Stomach smooth muscle (tissue), 2 donors: Measurements from ENCODE around the gene CPM.
"Not testable (repeated sequence)": the region's sequence is repeated elsewhere in the genome, so short reads cannot be mapped to it uniquely, and the experiment has no call there.

Experiments used
- H3K27ac ChIP-seq: one replicate; pipeline ENCODE4 v1.7.0; 2013; ENCODE audit warnings: mild to moderate bottlenecking, low read length, inconsistent platforms
- H3K27me3 ChIP-seq, 2 donors: one replicate each; pipeline ENCODE4 v1.7.0; 2013; ENCODE audit warnings: low read length in 2 of 2; ENCODE audit not compliant: insufficient read depth in 2 of 2, control insufficient read depth in 1 of 2
- H3K36me3 ChIP-seq, 2 donors: one replicate each; pipeline ENCODE4 v1.7.0; 2013; ENCODE audit warnings: low read length in 2 of 2; ENCODE audit not compliant: control insufficient read depth in 2 of 2, insufficient read depth in 2 of 2
- H3K4me1 ChIP-seq: one replicate; pipeline ENCODE4 v1.7.0; 2013; ENCODE audit warnings: low read length; ENCODE audit not compliant: control insufficient read depth, insufficient read depth
- H3K4me3 ChIP-seq, 2 donors: one replicate each; pipeline ENCODE4 v1.7.0; 2013; ENCODE audit warnings: low read length in 2 of 2
- H3K9ac ChIP-seq, 2 donors: one replicate each; pipeline ENCODE4 v1.7.0; 2013; ENCODE audit warnings: low read length in 2 of 2, mild to moderate bottlenecking in 1 of 2
- H3K9me3 ChIP-seq, 2 donors: one replicate each; pipeline ENCODE4 v1.7.0; 2013; ENCODE audit warnings: low read length in 2 of 2; ENCODE audit not compliant: control insufficient read depth in 2 of 2
- donor health status: healthy.
- donor health status: Pancreatic carcinoma.

The CPM gene

GRCh38 chr12:68865399-68866164 is 67.4 kb downstream of the CPM start:
- Histone ChIP-seq H3K27me3 (no peaks in the 10 kb centered on the region), H3K9me3 (no peaks in the 10 kb centered on the region), H3K27ac (no peak overlapping the region)

GRCh38 chr12:68864604-68865003 is 68.4 kb downstream of the CPM start:
- Histone ChIP-seq H3K27ac (no peak overlapping the region), H3K27me3 (no peaks in the 10 kb centered on the region), H3K9ac (no peak overlapping the region), H3K4me3 (no peak overlapping the region), H3K36me3 (no peaks in the 10 kb centered on the region), H3K4me1 (no peaks in the 10 kb centered on the region), H3K9me3 (no peaks in the 10 kb centered on the region)

More at GRCh38 chr12:68865399-68866164, 67.4 kb downstream of the CPM start:
- H3K4me3 ChIP-seq: no peak overlapping the region
- H3K36me3 ChIP-seq: no peaks in the 10 kb centered on the region
- H3K4me1 ChIP-seq: no peaks in the 10 kb centered on the region
- H3K9ac ChIP-seq: no peak overlapping the region

GRCh38 chr12:68863886-68864454 is 69.0 kb downstream of the CPM start:
- not testable (repeated sequence) for H3K27ac ChIP-seq, H3K9me3 ChIP-seq, H3K36me3 ChIP-seq

GRCh38 chr12:68863109-68863770 is 69.7 kb downstream of the CPM start:
- Histone ChIP-seq H3K27me3 (no peaks in the 10 kb centered on the region), H3K4me1 (no peaks in the 10 kb centered on the region), H3K9ac (no peak overlapping the region), H3K4me3 (no peak overlapping the region), H3K36me3 (no peaks in the 10 kb centered on the region), H3K27ac (no peak overlapping the region), H3K9me3 (no peaks in the 10 kb centered on the region)

More at GRCh38 chr12:68863886-68864454, 69.0 kb downstream of the CPM start:
- not testable (repeated sequence) for H3K4me1 ChIP-seq, H3K9ac ChIP-seq, H3K27me3 ChIP-seq, H3K4me3 ChIP-seq

- no peak overlapping the region for H3K9ac ChIP-seq
- no peak overlapping the region for H3K4me3 ChIP-seq
- no peaks in the 10 kb centered on the region for H3K4me1 ChIP-seq
- no peak overlapping the region for H3K27ac ChIP-seq
- no peaks in the 10 kb centered on the region for H3K27me3 ChIP-seq
- no peaks in the 10 kb centered on the region for H3K9me3 ChIP-seq
- H3K36me3 ChIP-seq: no peaks in the 10 kb centered on the region
These were observed 71.1 kb downstream of the CPM start for GRCh38 chr12:68861890-68862289.

- H3K9ac ChIP-seq: no peak overlapping the region
- H3K9me3 ChIP-seq: no peaks in the 10 kb centered on the region
- H3K4me1 ChIP-seq: no peaks in the 10 kb centered on the region
- no peaks in the 10 kb centered on the region for H3K27me3 ChIP-seq
- no peak overlapping the region for H3K27ac ChIP-seq
- no peaks in the 10 kb centered on the region for H3K36me3 ChIP-seq
- no peak overlapping the region for H3K4me3 ChIP-seq
These were observed 76.5 kb downstream of the CPM start for GRCh38 chr12:68856510-68856909.

GRCh38 chr12:68855771-68856170 is 77.2 kb downstream of the CPM start:
- Histone ChIP-seq H3K27me3 (no peaks in the 10 kb centered on the region), H3K27ac (no peak overlapping the region), H3K9me3 (no peaks in the 10 kb centered on the region), H3K9ac (no peak overlapping the region), H3K4me3 (no peak overlapping the region), H3K36me3 (no peaks in the 10 kb centered on the region), H3K4me1 (no peaks in the 10 kb centered on the region)

- H3K4me1 ChIP-seq: no peaks in the 10 kb centered on the region
- H3K9ac ChIP-seq: no peak overlapping the region
- H3K36me3 ChIP-seq: no peaks in the 10 kb centered on the region
- H3K27me3 ChIP-seq: no peaks in the 10 kb centered on the region
- no peaks in the 10 kb centered on the region for H3K9me3 ChIP-seq
- no peak overlapping the region for H3K4me3 ChIP-seq
- H3K27ac ChIP-seq: no peak overlapping the region
These were observed 77.9 kb downstream of the CPM start for GRCh38 chr12:68855111-68855510.

GRCh38 chr12:68854554-68854953 is 78.4 kb downstream of the CPM start:
- no peaks in the 10 kb centered on the region for H3K36me3 ChIP-seq
- no peaks in the 10 kb centered on the region for H3K27me3 ChIP-seq
- no peak overlapping the region for H3K9ac ChIP-seq
- H3K4me3 ChIP-seq: no peak overlapping the region
- no peaks in the 10 kb centered on the region for H3K4me1 ChIP-seq
- no peaks in the 10 kb centered on the region for H3K9me3 ChIP-seq
- no peak overlapping the region for H3K27ac ChIP-seq

GRCh38 chr12:68854078-68854468 is 78.9 kb downstream of the CPM start:
- Histone ChIP-seq H3K4me3 (no peak overlapping the region), H3K9me3 (no peaks in the 10 kb centered on the region), H3K36me3 (no peaks in the 10 kb centered on the region), H3K27me3 (no peaks in the 10 kb centered on the region), H3K27ac (no peak overlapping the region), H3K9ac (no peak overlapping the region), H3K4me1 (no peaks in the 10 kb centered on the region)
